Mesothelial cell of epicardium (in vitro differentiated cells): ENCODE data around the gene CFDP1. TPM values are rescaled to one million over a fixed set of nuclear protein-coding genes. Genes with fewer than 3 reads are reported as not detected.

Experiments
- DNase-seq, 2 experiments: peaks; one replicate each; pipeline ENCODE4 v3.0.0; 2021; ENCODE audit warnings: low spot score in 2 of 2; ENCODE audit not compliant: unreplicated experiment in 2 of 2
- H3K27ac Mint-ChIP-seq: 2 replicates; pipeline ENCODE4 v1.8.0; 2021; ENCODE audit warnings: mixed read lengths
- H3K27me3 Mint-ChIP-seq: 2 replicates; pipeline ENCODE4 v1.8.0; 2021; ENCODE audit warnings: low read depth, mixed read lengths
- H3K36me3 Mint-ChIP-seq: 2 replicates; pipeline ENCODE4 v1.8.0; 2021; ENCODE audit warnings: mixed read lengths
- H3K4me1 Mint-ChIP-seq: 2 replicates; pipeline ENCODE4 v1.8.0; 2021; ENCODE audit warnings: mixed read lengths
- H3K4me3 Mint-ChIP-seq: 2 replicates; pipeline ENCODE4 v1.8.0; 2021; ENCODE audit warnings: mild to moderate bottlenecking, moderate library complexity, mixed read lengths
- H3K9me3 Mint-ChIP-seq: 2 replicates; pipeline ENCODE4 v1.8.0; 2021; ENCODE audit warnings: mixed read lengths
- CTCF ChIP-seq: fragments of 200-600 bp; sonication (generic); IDR thresholded peaks from one replicate; pipeline ENCODE4 v1.5.0; 2021; ENCODE audit warnings: antibody characterized with exemption; ENCODE audit not compliant: unreplicated experiment
- total RNA-seq: library from RNA; stranded (reverse); gene quantifications from 3 replicates; pipeline ENCODE4 v1.2.1, GENCODE V29; 2021

Gene CFDP1
- total RNA-seq, 1 donor from 2014 or later: 89.1 TPM

GRCh38 chr16:75260851-75261589 lies 172.3 kb downstream of the CFDP1 start:
- no peak for DNase-seq
- Mint-ChIP-seq H3K36me3 (no peaks in the 10 kb centered on the region), H3K4me3 (no peak overlapping the region), H3K9me3 (no peaks in the 10 kb centered on the region), H3K27ac (peak overlapping the region; percentile 67), H3K4me1 (peaks cover 65% of the 10 kb centered on the region), H3K27me3 (no peaks in the 10 kb centered on the region)
- no peak for TF ChIP-seq CTCF

- H3K36me3 Mint-ChIP-seq: no peaks in the 10 kb centered on the region
- H3K27ac Mint-ChIP-seq: peak overlapping the region; percentile 50
- H3K27me3 Mint-ChIP-seq: no peaks in the 10 kb centered on the region
- TF ChIP-seq CTCF: no peak
- H3K9me3 Mint-ChIP-seq: no peaks in the 10 kb centered on the region
- no peak overlapping the region for H3K4me3 Mint-ChIP-seq
- DNase-seq: no peak
- H3K4me1 Mint-ChIP-seq: peaks cover 76% of the 10 kb centered on the region
Observed at GRCh38 chr16:75258807-75259141, 174.5 kb downstream of the CFDP1 start.

- peak overlapping the region; percentile 37 for H3K4me3 Mint-ChIP-seq
- TF ChIP-seq CTCF: no peak
- H3K36me3 Mint-ChIP-seq: no peaks in the 10 kb centered on the region
- H3K27me3 Mint-ChIP-seq: no peaks in the 10 kb centered on the region
- H3K9me3 Mint-ChIP-seq: no peaks in the 10 kb centered on the region
- no peak for DNase-seq
- H3K27ac Mint-ChIP-seq: peak overlapping the region; percentile 92
- H3K4me1 Mint-ChIP-seq: peaks cover 77% of the 10 kb centered on the region
Observed at GRCh38 chr16:75257886-75258806, 175.2 kb downstream of the CFDP1 start.

GRCh38 chr16:75256696-75257343 lies 176.5 kb downstream of the CFDP1 start:
- peak overlapping the region; percentile 6 for H3K4me3 Mint-ChIP-seq
- H3K36me3 Mint-ChIP-seq: no peaks in the 10 kb centered on the region
- peak overlapping the region; percentile 94 for H3K27ac Mint-ChIP-seq
- TF ChIP-seq CTCF: no peak
- H3K27me3 Mint-ChIP-seq: no peaks in the 10 kb centered on the region
- H3K4me1 Mint-ChIP-seq: peaks cover 77% of the 10 kb centered on the region
- H3K9me3 Mint-ChIP-seq: no peaks in the 10 kb centered on the region
- DNase-seq: no peak

- Mint-ChIP-seq H3K4me1 (peaks cover 76% of the 10 kb centered on the region), H3K27ac (peak overlapping the region; percentile 94), H3K9me3 (no peaks in the 10 kb centered on the region), H3K27me3 (no peaks in the 10 kb centered on the region), H3K4me3 (no peak overlapping the region), H3K36me3 (no peaks in the 10 kb centered on the region)
- DNase-seq: no peak
- TF ChIP-seq CTCF: no peak
Observed at GRCh38 chr16:75256059-75256571, 177.2 kb downstream of the CFDP1 start.
